SK-MEL-5 (cell line): ENCODE measurements around the gene TEX14. TPM values are rescaled to one million over a fixed set of nuclear protein-coding genes. Genes with fewer than 3 reads are reported as not detected.
"Not testable (repeated sequence)": the region's sequence is repeated elsewhere in the genome, so short reads cannot be mapped to it uniquely, and the experiment has no call there.

Experiments
- DNase-seq: peaks from one replicate; pipeline ENCODE4 v3.0.0-alpha.2; 2016; ENCODE audit warnings: low read depth, low spot score
- in situ Hi-C: cut with HindIII; loops from 2 replicates; pipeline ENCODE4 v1.10.0; 2016; ENCODE audit warnings: low sequenced_read_pairs, high pct_unique_total_duplicates, low pct_unique_long_range_greater_than_20kb
- total RNA-seq: library from RNA; depleted of rRNA; stranded (reverse); fragments of >200 nt; shearing (Covaris generic); gene quantifications from 2 replicates; pipeline ENCODE4 v1.2.3, GENCODE V29; 2014

Gene TEX14
- total RNA-seq, 1 experiment from 2014 or later: 0.55 TPM

GRCh38 chr17:58665946-58666857, 25.6 kb downstream of the TEX14 start:
- DNase-seq: no peak
- in situ Hi-C loops: no loop called here

- in situ Hi-C loops: no loop called here
- DNase-seq: no peak
Measured at GRCh38 chr17:58664302-58664701, 27.5 kb downstream of the TEX14 start.

GRCh38 chr17:58661499-58661898, 30.3 kb downstream of the TEX14 start:
- in situ Hi-C loops: no loop called here
- DNase-seq: no peak

GRCh38 chr17:58660621-58661020, 31.2 kb downstream of the TEX14 start:
- no peak for DNase-seq
- in situ Hi-C loops: no loop called here

GRCh38 chr17:58659714-58660084, 32.1 kb downstream of the TEX14 start:
- DNase-seq, in situ Hi-C loops: not testable (repeated sequence)

- in situ Hi-C loops: no loop called here
- peak; percentile 100 for DNase-seq
Measured at GRCh38 chr17:58658804-58659713, 32.8 kb downstream of the TEX14 start.

GRCh38 chr17:58657962-58658803, 33.7 kb downstream of the TEX14 start:
- in situ Hi-C loops: not testable (repeated sequence)
- peak; percentile 55 for DNase-seq

GRCh38 chr17:58648236-58648635, 43.6 kb downstream of the TEX14 start:
- in situ Hi-C loops: no loop called here

GRCh38 chr17:58643147-58643546, 48.7 kb downstream of the TEX14 start:
- no peak for DNase-seq
- in situ Hi-C loops: no loop called here

More at GRCh38 chr17:58648236-58648635, 43.6 kb downstream of the TEX14 start:
- DNase-seq: no peak

GRCh38 chr17:58641887-58642311, 49.9 kb downstream of the TEX14 start:
- peak; percentile 25 for DNase-seq
- in situ Hi-C loops: no loop called here

- DNase-seq: no peak
- in situ Hi-C loops: no loop called here
Measured at GRCh38 chr17:58640202-58640601, 51.6 kb downstream of the TEX14 start.

GRCh38 chr17:58639681-58640080, 52.2 kb downstream of the TEX14 start:
- in situ Hi-C loops: no loop called here
- DNase-seq: no peak

- in situ Hi-C loops: no loop called here
Measured at GRCh38 chr17:58637011-58637570, 54.8 kb downstream of the TEX14 start.

GRCh38 chr17:58632324-58633314, 59.2 kb downstream of the TEX14 start:
- in situ Hi-C loops: no loop called here
- no peak for DNase-seq

More at GRCh38 chr17:58637011-58637570, 54.8 kb downstream of the TEX14 start:
- DNase-seq: no peak

- in situ Hi-C loops: no loop called here
Measured at GRCh38 chr17:58631523-58632323, 60.1 kb downstream of the TEX14 start.

More at GRCh38 chr17:58631523-58632323, 60.1 kb downstream of the TEX14 start:
- DNase-seq: peak; percentile 100
